Uterus (tissue), 2 donors: ENCODE measurements around the gene ZSCAN22.

Source experiments
- POLR2A ChIP-seq, 2 donors: fragments of 450-650 bp; IDR thresholded peaks; one replicate each; pipeline ENCODE4 v1.6.1; 2016; ENCODE audit warnings: antibody characterized with exemption in 2 of 2, mild to moderate bottlenecking in 1 of 2, moderate library complexity in 1 of 2
- TF ChIP-seq, protein P1 (sequence below), 4 experiments: fragments of 200-600 bp in 2 of 4; fragments of 450-650 bp in 2 of 4; sonication (generic) in 2 of 4; IDR thresholded peaks; one replicate each; pipeline ENCODE4 v1.5.1; 2016 to 2019; ENCODE audit warnings: antibody characterized with exemption in 4 of 4, mild to moderate bottlenecking in 2 of 4, moderate library complexity in 1 of 4

DNA sequence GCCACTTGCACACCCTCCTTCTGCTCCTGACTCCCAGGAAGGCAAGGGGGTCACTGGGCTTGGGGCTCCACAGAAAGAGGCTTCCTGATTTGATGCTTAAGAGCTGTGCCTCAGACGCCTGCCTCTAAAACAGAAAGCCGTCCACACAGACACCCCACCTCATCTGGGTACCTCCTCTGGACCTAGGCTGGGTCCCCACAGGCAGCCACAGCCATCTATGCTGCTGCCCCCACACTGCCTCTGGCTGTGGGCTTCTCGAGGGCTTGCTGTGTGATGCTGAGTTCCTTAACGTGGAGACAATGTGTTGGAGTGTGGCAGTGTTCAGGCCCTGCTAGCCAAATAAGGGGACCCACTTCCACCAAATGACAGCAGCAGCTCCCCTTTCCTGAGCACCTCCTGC is 8.5 kb upstream of the ZSCAN22 start:
- TF ChIP-seq, protein P1, sequence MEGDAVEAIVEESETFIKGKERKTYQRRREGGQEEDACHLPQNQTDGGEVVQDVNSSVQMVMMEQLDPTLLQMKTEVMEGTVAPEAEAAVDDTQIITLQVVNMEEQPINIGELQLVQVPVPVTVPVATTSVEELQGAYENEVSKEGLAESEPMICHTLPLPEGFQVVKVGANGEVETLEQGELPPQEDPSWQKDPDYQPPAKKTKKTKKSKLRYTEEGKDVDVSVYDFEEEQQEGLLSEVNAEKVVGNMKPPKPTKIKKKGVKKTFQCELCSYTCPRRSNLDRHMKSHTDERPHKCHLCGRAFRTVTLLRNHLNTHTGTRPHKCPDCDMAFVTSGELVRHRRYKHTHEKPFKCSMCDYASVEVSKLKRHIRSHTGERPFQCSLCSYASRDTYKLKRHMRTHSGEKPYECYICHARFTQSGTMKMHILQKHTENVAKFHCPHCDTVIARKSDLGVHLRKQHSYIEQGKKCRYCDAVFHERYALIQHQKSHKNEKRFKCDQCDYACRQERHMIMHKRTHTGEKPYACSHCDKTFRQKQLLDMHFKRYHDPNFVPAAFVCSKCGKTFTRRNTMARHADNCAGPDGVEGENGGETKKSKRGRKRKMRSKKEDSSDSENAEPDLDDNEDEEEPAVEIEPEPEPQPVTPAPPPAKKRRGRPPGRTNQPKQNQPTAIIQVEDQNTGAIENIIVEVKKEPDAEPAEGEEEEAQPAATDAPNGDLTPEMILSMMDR (IDR thresholded peaks at IDR 0.05): no peak
- TF ChIP-seq POLR2A (IDR thresholded peaks at IDR 0.05): no peak
